NCI-H1105 treated with DMSO at 0.1 percent for 48 hours (cell line): ENCODE results near the gene TFF1.

Source experiments
- DNase-seq: peaks from one replicate; lab custom pipeline; 2025; lab: John Stamatoyannopoulos, UW

TFF1 gene

DNA sequence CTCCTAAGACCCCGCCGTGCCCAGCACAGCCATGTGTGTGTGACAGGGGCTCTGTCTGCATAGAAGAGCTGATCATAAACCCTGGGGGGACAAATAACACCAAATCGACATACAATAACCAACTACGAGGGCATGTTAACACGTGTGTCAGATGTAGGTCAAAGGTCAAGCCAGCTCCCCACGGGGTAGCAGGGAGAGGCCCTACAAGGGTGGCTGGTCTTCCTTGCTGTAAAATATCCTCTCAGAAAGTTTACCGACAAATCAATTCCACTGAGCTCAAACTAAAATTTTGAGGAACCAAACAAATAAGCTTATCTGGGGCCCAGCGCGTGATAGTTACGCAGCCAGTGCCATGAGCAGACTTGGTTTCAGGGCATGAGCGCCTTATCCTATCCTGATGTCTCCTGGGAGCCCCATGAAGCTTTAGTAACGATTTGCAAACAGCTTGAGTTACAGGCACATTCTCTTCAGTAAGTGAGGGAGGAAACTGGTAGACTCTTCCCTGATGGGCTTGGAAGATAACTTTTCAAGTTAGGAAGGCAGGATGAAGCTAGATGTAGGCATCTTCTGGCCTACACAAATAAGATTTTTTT, 32.2 kb upstream of the TFF1 start:
- DNase-seq: no peak

- no peak for DNase-seq
Measured at GRCh38 chr21:42397746-42398394, 31.5 kb upstream of the TFF1 start.

DNA sequence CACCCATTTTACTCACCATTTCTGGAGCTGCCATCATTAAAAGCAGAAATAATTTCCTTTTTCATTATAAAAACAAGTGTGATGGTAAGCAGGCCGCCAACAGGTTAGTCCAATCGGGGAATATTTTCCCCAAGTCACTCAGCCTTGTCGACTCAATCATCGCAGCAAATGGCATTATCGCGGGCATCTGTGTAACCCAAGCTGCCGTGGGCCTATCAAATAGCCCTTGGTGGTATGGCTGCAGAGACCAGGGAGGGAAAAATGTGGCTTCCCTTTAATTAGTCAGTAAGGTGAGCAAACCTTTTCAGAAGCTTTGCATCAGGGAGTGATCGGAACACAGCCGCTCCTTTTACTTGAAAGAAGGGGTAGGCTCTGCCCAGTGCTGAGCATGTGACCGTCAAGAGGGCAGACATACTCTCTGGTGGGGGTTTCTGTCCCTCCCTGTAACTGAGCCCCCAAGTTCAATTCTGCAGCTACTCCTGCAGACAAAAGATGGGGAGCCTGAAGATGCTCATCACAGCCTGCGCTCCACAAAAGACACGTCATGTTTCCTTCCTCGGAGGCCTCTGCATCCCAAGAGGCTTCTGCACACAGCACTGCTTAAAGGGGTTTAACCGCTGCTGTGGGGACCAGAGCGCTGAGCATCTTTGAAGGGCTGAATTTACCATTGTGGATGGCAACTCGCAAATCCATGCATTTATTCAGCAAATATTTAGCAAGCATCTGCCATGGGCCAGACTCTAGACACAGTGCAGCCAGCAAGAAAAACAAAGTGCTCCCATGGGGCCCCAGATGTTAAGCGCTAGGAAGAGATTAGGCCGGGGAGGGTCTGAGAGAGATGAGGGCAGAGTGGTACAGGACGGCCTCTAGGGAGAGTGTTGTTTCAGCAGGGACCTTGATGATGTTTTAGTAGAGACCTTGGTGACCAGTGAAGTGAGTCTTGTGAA, 30.7 kb upstream of the TFF1 start:
- no peak for DNase-seq

- DNase-seq: no peak
Measured at GRCh38 chr21:42395905-42396651, 29.7 kb upstream of the TFF1 start, which contains the start of gene TMPRSS3. Gene TMPRSS3, minus strand, starts transcription at chr21:42396052. Its CDS starts 635 bp downstream, at chr21:42395417.

GRCh38 chr21:42395302-42395701, 29.0 kb upstream of the TFF1 start:
- no peak for DNase-seq

DNA sequence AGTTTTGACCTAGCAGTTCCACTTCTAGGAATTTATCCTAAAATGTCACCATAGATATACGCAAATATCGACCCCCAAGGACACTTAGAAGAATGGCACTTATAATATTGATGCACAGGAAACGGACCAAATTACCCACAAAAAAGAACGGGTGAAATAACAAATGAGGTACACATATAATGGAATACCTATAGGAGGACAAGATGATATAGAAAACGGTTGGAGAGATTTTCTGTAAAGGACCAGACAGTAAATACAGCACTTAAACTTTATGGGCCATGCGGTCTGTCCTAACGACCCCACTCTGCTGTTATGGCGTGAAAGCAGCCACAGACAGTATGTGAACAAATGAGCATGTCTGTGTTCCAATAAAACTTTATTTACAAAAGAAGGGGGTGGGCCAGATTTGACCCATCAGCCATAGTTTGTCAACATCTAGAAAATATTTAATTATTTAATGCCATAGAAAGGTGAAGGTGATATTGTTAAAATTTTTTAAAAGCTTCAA, 27.2 kb upstream of the TFF1 start:
- DNase-seq: no peak

GRCh38 chr21:42392731-42393442, 26.6 kb upstream of the TFF1 start:
- DNase-seq: no peak

- DNase-seq: no peak
Measured at GRCh38 chr21:42391297-42391696, 25.0 kb upstream of the TFF1 start.

GRCh38 chr21:42390696-42391095, 24.4 kb upstream of the TFF1 start:
- DNase-seq: no peak

- no peak for DNase-seq
Measured at GRCh38 chr21:42390193-42390592, 23.9 kb upstream of the TFF1 start.

- DNase-seq: no peak
Measured at GRCh38 chr21:42389449-42389835, 23.1 kb upstream of the TFF1 start.

DNA sequence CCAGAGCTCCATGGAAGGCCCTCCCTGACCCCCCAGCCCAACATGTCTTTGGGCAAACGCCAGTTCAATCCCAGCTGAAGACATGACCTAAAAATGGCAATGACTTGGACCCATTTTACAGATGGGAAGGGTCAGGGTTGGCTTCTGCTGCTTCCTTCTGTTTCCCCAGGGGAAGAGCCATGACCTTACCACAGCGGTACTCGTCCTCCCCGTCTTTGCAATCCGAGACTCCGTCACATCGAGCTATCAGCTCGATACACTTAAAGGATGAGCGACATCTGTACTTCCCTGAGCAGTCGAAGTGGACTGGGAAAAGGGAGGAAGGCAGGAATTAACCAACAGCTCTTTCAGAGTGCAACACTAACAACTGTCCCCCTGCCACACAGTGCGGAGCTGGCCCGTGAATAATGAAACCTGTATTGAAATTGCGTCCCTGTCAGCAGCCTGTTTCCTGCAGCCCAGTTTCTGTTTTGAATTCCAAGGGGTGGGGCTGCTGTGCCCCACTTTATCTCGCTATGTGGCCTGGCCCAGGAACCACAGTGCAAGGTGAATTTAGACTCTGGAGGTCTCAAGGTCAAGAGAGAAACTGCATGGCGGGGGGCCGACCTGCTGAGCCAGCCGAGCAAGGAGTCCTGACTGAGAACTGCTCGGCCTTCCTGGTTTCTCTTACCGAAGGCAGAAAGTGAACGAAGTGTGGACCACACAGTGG, 22.6 kb upstream of the TFF1 start:
- no peak for DNase-seq

DNA sequence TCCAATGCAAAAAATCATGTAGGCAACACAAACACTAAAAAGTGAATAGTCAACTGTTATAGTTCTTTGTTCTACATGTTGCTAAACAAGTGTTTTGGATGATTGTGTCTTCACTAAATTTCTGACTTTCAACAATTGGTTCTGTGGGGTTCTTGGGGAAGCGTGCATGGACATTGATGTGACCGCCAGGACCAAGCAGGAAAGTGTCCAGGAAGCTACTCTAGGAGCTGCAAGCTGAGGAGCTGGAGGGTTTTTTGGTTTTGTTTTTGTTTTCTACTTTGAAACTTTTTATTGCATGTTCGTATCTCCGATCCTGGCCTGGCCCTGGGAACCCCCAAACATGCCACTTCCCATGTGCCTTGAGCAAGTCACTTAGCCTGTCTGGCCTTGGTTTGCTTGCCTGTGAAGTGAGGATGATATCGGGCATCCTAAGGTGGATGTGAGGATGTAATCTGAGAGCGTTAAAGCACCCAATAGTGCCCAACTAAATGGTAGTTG, 21.6 kb upstream of the TFF1 start:
- no peak for DNase-seq

DNA sequence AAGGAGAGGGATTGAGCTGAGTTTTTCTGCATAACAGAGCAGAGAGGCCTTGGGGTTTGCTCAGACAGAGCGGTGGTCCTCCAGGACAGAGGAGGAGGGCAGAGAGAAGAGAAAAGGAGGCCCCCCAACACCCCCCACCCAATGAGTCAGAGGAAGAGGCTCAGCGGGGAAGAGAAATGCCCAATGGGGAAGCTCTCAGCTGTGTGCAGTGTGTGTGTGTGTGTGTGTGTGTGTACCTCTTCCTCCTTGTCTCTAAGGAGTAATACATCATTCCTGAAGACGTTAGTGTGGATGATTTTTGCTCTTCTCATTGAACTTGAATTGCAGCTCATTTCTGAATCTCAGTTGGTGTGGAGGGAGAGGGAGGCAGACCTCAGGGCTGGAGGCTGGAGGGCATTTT, 20.8 kb upstream of the TFF1 start:
- no peak for DNase-seq

DNA sequence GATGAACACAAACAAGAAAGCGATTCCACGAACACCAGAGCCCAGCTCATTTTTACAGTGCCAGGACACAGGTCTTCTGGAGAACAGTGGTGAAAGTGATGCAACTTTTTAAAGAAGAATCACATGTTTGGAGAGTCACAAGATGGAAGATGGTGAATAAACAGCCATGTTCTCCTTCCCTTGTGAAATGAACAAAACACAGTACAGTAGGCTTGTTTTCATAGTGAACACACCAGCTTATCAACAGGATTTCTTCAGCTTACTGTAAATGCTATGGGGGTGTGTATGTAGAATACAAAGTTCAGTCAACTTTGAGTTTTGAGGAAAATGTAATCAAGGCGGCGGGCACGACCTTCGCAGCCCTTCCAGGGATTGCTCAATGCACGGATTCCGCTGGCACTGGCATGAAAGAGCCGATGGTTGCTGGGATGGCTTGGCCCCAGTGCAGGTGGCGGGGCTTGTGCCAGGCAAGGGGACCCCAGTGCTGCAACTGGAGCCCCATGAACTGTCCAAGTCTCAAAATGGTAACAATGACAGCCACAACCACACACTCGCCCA, 19.8 kb upstream of the TFF1 start:
- no peak for DNase-seq

- no peak for DNase-seq
Measured at GRCh38 chr21:42385619-42386018, 19.3 kb upstream of the TFF1 start.

DNA sequence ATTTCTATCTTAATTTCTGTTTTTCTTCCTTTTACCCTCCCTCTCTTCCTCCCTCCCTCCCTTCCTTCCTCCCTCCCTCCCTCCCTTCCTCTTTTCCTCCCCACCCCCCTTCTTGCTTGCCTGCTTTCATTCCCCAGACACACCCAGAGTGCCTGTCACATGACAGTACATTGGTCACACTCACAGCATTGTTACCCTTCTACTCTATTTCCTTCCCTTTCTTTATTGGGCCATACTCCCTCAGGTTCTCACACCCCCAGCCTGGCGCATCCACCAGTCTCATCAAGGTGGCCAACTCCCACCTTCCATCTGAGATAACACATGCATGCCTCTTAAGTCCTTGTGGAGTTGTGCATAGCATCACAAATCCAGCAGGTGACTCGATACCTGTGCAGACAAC, 18.7 kb upstream of the TFF1 start:
- DNase-seq: no peak

DNA sequence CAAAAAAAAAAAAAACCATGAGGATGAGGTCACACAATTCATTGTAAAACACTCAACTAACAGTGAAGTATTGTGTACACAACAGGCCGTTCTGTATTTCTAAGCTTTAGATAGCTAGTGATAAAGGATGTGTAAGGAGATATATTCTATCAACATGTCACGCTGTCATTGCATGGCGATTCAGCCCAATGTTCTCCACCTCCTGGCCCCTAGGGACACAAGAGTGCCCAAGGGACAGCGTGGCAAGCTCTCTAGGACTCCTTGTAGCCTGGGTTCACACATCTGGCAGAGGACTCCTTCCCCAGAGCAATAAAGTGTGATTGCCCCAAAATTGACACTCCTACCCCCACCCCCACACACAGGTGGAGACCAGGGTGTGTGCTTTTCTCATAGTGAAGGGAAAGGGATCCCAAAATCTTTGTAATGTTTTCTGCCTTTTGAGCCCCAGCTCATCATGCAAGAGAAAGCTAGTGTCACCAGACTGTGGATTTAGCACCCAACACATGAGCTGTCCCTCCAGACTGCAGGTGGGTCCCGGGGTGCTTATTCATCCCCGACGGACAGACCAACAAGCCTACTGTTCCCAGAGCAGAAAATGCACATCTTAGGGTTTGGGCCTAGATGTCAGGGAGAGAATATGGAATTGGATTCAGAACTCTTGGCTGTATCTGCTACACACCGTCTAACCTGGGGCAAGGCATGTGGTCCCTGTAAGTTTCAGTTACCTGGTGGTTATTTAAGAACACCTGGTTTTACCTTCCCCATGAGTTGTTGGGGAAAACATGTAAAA, 18.0 kb upstream of the TFF1 start:
- DNase-seq: no peak

GRCh38 chr21:42383331-42383730, 17.0 kb upstream of the TFF1 start:
- no peak for DNase-seq
